Neuron (in vitro differentiated cells): ENCODE measurements around the gene LRP1B.

Experiments used
- H2AFZ ChIP-seq: one replicate; pipeline ENCODE4 v1.6.1; 2013; ENCODE audit warnings: low read depth, mild to moderate bottlenecking, inconsistent platforms, low read length, moderate library complexity
- H3K27me3 ChIP-seq: one replicate; pipeline ENCODE4 v1.6.1; 2013; ENCODE audit warnings: low read length; ENCODE audit not compliant: insufficient read depth
- H3K36me3 ChIP-seq: one replicate; pipeline ENCODE4 v1.6.1; 2013; ENCODE audit warnings: low read length; ENCODE audit not compliant: insufficient read depth
- H3K4me1 ChIP-seq: one replicate; pipeline ENCODE4 v1.6.1; 2013; ENCODE audit warnings: low read length; ENCODE audit not compliant: insufficient read depth
- H3K4me3 ChIP-seq: 2 replicates; pipeline ENCODE4 v1.5.1; 2013; ENCODE audit warnings: mild to moderate bottlenecking, low read length, moderate library complexity
- H3K9me3 ChIP-seq: one replicate; pipeline ENCODE4 v1.6.1; 2013; ENCODE audit warnings: low read length

LRP1B gene

DNA sequence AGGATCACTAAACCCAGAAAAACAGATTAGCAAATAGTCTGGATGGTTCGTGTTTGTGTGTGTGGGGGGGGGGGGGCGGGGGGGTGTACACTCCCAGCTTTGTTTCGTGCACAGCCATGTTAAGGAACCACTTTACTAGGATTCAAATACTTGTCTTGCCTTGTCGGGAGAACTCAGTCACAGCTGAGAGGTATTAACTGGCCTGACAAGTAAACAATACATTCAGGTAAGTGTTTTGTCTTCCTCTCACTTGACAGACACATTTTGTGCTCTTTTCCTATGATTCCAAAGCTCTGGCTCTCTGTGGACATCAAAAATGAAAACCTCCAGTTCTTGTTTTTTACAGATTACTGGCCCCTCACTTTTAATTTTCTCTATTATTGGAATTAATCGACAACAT lies 173.5 kb downstream of the LRP1B start:
- no peaks in the 10 kb centered on the region for H3K9me3 ChIP-seq
- no peaks in the 10 kb centered on the region for H3K27me3 ChIP-seq
- no peak overlapping the region for H3K4me3 ChIP-seq
- H2AFZ ChIP-seq, result no peak overlapping the region
- no peaks in the 10 kb centered on the region for H3K4me1 ChIP-seq
- no peaks in the 10 kb centered on the region for H3K36me3 ChIP-seq

DNA sequence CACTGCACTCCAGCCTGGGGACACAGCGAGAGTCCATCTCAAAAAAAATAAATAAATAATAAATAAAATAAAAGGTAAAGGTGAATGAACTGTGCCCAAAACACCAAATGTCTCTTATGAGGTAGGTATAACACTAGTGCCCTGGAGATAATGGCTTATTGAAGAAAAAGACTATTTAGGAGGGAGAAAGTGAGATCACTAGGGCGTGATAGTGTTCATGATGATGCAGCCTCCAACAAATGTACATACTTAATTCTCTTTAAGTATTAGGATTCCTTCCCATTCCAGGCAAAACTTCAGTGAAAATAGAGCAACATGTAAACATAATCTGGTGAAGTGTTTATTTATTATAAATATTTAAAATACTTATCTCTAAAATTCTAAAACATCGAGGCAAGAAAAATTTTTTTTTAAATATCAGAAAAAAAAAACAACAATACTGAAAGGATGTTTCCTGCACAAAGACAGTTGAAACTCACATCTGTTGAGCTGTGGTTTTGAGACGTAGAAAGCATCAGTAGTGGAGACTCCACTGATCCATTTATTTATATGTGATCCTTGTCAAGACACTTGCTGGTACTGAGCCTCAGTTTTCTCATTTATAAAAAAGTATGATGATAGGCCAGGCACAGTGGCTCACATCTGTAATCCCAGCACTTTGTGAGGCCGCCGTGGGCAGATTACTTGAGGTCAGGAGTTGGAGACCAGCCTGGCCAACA lies 183.3 kb downstream of the LRP1B start:
- no peaks in the 10 kb centered on the region for H3K4me1 ChIP-seq
- H3K9me3 ChIP-seq, result no peaks in the 10 kb centered on the region
- no peaks in the 10 kb centered on the region for H3K36me3 ChIP-seq
- no peak overlapping the region for H3K4me3 ChIP-seq
- no peak overlapping the region for H2AFZ ChIP-seq
- H3K27me3 ChIP-seq, result no peaks in the 10 kb centered on the region

DNA sequence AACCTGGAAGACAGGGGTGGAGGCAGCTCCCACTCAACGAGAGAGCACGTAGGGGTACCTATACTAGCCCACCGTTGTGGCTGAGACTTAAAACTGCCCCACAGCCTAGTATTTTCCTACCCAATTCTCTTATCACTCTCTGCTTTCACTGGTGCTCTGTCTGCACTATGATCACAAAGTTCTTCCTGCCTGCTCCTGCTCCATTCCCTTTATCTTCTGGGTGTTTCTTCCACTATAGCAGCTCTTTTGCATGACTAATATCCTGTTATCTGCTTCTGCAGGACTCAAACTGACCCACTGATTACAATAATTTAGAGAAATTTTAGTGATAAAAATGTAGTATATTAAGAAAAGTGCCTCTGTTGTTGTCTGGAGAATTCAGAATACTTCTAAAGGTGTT lies 184.8 kb downstream of the LRP1B start:
- no peaks in the 10 kb centered on the region for H3K36me3 ChIP-seq
- no peaks in the 10 kb centered on the region for H3K27me3 ChIP-seq
- H3K4me3 ChIP-seq, result no peak overlapping the region
- no peaks in the 10 kb centered on the region for H3K9me3 ChIP-seq
- H3K4me1 ChIP-seq, result no peaks in the 10 kb centered on the region
- no peak overlapping the region for H2AFZ ChIP-seq

DNA sequence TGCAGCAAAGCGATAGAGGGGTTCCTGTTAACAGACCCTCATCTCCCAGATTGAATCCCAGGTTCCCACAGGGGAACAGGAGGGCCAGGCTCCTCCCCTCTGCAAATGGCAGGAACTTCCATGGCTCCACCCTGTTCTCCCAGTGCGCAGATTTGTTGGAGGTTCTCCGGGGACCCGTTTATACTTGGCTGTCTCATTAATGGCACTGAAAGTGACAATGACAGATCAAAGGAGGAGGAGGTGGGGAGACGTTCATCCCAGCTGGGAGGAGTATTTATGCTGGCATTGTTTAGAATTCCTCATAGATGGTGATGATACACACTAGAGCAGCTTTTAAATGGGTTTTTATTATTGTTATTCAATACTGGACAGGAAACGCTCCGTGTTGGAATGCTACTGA lies 186.9 kb downstream of the LRP1B start:
- Histone ChIP-seq H3K4me1 (no peaks in the 10 kb centered on the region), H3K9me3 (no peaks in the 10 kb centered on the region), H3K4me3 (no peak overlapping the region), H3K27me3 (no peaks in the 10 kb centered on the region), H3K36me3 (no peaks in the 10 kb centered on the region), H2AFZ (no peak overlapping the region)

DNA sequence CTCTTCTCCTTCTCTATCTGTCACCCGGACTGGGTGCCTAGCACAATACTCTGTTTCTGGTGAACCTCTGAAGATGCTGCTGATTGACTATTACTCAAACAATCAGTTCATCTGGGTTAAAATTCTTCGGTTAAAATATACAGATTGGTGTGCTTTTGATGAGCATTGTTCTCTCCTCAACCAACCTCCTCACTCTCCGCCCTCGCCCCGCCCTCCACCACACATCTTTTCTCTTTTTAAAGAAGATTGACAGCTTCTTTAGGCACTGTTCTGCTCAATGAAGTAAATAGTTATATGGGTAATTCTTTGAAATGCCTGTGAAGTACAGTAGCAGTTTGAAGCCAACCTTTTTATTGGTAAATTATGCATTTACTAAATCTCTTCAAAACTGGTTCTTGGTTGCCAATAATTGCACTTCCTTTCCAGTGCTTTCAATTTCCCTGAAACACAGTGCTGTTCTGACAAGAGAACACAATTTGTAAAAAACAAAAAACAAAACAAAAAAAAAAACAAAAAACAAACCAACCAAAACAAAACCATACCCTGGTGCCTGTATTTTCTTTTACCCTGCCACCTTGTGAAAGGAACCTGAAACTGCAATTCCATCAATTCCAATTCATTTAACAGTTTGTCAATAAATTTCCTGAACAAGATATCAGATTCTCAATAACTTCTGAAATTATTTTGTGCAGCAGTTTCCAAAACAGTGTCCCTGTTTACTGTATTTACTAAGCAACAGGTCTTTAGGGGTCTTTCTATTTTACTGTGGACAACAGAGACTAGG lies 188.6 kb downstream of the LRP1B start:
- H3K4me1 ChIP-seq, result no peaks in the 10 kb centered on the region
- H3K27me3 ChIP-seq, result no peaks in the 10 kb centered on the region
- no peaks in the 10 kb centered on the region for H3K36me3 ChIP-seq
- H3K4me3 ChIP-seq, result no peak overlapping the region
- H2AFZ ChIP-seq, result no peak overlapping the region
- H3K9me3 ChIP-seq, result no peaks in the 10 kb centered on the region

- Histone ChIP-seq H3K4me1 (no peaks in the 10 kb centered on the region), H3K27me3 (no peaks in the 10 kb centered on the region), H2AFZ (peak overlapping the region; percentile 35), H3K4me3 (no peak overlapping the region), H3K36me3 (no peaks in the 10 kb centered on the region), H3K9me3 (no peaks in the 10 kb centered on the region)
These were observed 189.6 kb downstream of the LRP1B start for GRCh38 chr2:141941210-141941714.

- Histone ChIP-seq H3K4me1 (no peaks in the 10 kb centered on the region), H3K9me3 (no peaks in the 10 kb centered on the region), H3K36me3 (no peaks in the 10 kb centered on the region), H3K4me3 (no peak overlapping the region), H3K27me3 (no peaks in the 10 kb centered on the region), H2AFZ (peak overlapping the region; percentile 35)
These were observed 190.1 kb downstream of the LRP1B start for GRCh38 chr2:141940709-141941108.

DNA sequence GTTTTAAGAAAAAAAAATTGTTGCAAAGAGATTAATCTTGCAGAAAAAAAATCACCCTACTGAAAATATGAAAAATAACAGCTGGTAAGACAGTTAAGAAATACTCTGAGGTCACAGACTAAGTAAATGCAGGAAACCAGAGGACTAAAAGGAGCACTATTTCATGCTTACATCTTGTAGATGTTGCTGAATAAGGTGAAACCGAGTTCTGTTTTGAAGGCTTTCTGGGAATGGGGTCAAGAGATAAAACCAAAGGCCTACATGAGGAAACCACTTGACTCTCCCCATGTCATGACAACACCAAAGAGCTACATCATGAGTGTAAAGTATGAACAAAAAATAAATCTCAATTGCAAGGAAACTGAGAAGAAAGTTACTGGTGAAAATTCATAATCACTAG lies 197.6 kb downstream of the LRP1B start:
- H3K36me3 ChIP-seq, result no peaks in the 10 kb centered on the region
- H2AFZ ChIP-seq, result no peak overlapping the region
- H3K27me3 ChIP-seq, result no peaks in the 10 kb centered on the region
- no peaks in the 10 kb centered on the region for H3K9me3 ChIP-seq
- no peaks in the 10 kb centered on the region for H3K4me1 ChIP-seq
- H3K4me3 ChIP-seq, result no peak overlapping the region

DNA sequence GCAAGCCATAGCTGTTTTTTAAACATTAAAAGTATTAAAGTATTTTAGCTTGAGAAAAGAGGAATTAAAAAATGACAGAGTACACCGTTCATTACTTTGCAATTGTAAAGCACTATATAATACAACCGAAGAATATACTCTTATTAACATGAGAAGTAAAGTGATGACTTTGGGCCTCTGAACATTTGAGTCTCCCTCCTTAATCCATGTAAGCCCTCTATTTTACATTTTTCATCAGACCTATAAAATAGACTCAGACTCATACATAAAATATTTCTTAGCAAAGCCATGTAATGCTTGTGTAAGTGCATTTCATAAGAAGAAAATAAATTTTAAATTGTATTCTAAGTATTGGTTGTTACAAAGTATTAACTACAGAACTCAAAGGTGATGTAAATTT lies 198.6 kb downstream of the LRP1B start:
- no peaks in the 10 kb centered on the region for H3K4me1 ChIP-seq
- no peak overlapping the region for H2AFZ ChIP-seq
- no peaks in the 10 kb centered on the region for H3K27me3 ChIP-seq
- H3K4me3 ChIP-seq, result no peak overlapping the region
- no peaks in the 10 kb centered on the region for H3K9me3 ChIP-seq
- H3K36me3 ChIP-seq, result no peaks in the 10 kb centered on the region

DNA sequence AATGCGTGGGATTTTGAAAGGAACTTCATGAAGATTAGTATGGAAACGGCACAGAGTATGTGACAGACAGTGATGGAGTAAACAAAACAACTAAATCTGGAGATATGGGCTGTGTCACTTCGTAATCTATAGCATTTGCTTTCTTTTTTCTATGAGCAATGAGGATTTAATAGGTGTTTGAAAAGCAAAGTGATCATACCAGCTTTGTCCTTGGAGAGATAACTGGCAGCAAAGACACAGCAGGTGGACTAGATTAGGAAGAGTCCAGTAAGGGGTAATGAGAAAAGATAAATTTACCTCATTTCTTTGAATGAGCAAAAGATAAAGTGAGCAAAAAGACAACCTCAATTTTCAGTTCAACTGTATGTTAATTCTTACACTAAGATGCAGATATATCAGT lies 199.0 kb downstream of the LRP1B start:
- Histone ChIP-seq H3K4me3 (no peak overlapping the region), H2AFZ (no peak overlapping the region), H3K9me3 (no peaks in the 10 kb centered on the region), H3K4me1 (no peaks in the 10 kb centered on the region), H3K36me3 (no peaks in the 10 kb centered on the region), H3K27me3 (no peaks in the 10 kb centered on the region)

DNA sequence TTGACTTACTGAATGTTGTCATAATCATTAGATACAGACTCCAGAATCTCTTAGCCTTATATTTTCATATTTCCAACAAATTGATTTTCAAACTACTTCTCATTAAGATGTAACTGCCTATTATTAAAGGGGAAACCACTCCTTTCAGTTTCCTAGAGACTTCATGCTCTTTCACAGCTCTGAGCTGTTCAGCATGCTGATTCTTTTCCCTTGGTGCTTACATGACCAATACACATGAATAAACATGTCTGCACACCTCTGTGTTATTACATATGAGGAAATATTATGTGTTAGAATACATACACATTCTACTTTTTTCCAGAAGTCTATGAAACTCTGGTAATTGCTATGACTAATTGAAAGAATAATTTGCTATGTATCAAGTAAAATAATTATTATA lies 200.0 kb downstream of the LRP1B start:
- Histone ChIP-seq H3K4me1 (no peaks in the 10 kb centered on the region), H3K9me3 (no peaks in the 10 kb centered on the region), H2AFZ (no peak overlapping the region), H3K27me3 (no peaks in the 10 kb centered on the region), H3K4me3 (no peak overlapping the region), H3K36me3 (no peaks in the 10 kb centered on the region)

- H3K4me1 ChIP-seq, result no peaks in the 10 kb centered on the region
- H3K27me3 ChIP-seq, result no peaks in the 10 kb centered on the region
- H3K9me3 ChIP-seq, result no peaks in the 10 kb centered on the region
- H3K36me3 ChIP-seq, result no peaks in the 10 kb centered on the region
- no peak overlapping the region for H3K4me3 ChIP-seq
- no peak overlapping the region for H2AFZ ChIP-seq
These were observed 201.2 kb downstream of the LRP1B start for GRCh38 chr2:141929331-141930252.

DNA sequence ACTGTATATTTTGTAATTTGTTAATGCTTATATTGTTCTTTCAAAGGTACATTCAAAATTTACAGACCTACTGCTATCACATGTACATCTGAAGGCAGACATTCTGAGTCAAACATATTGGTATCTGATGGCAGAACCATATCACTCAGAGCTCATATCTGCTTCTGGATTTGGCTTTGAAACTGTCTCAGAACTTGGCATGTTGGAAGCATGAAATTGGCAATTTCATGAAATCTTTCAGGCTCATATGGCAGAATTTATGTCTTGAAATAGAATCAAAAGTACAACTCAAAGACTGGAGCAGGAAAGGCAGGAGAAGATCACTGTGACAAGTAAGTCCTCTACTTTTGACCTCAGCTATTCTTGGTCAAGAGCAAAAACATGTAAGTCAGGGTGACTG lies 202.3 kb downstream of the LRP1B start:
- H3K4me1 ChIP-seq, result no peaks in the 10 kb centered on the region
- no peaks in the 10 kb centered on the region for H3K27me3 ChIP-seq
- no peak overlapping the region for H3K4me3 ChIP-seq
- H3K9me3 ChIP-seq, result no peaks in the 10 kb centered on the region
- H2AFZ ChIP-seq, result no peak overlapping the region
- H3K36me3 ChIP-seq, result no peaks in the 10 kb centered on the region
